RWPE1 (cell line): ENCODE measurements around the gene FCN1.

Source experiments
- CTCF ChIA-PET: fragments of 350-600 bp; sonication (Branson Sonifier 250); formaldehyde crosslinking; extraction: SDS; loops from one replicate; lab custom pipeline; 2021; lab: Yijun Ruan, JAX
- POLR2A ChIA-PET: fragments of 400-600 bp; formaldehyde crosslinking; extraction: SDS; loops from one replicate; lab custom pipeline; 2020; ENCODE audit warnings: antibody characterized with exemption; ENCODE audit not compliant: low non-redundant PET; lab: Yijun Ruan, JAX
- DNase-seq: peaks from one replicate; pipeline ENCODE4 v3.0.0; 2012; ENCODE audit warnings: low spot score
- H3K27ac ChIP-seq: fragments of 450-650 bp; 2 replicates; pipeline ENCODE4 v1.5.1; 2017
- TF ChIP-seq, protein P1 (sequence below): fragments of 450-650 bp; conservative IDR thresholded peaks from 2 replicates; pipeline ENCODE4 v1.5.1; 2017; ENCODE audit warnings: low read depth, mild to moderate bottlenecking

Gene FCN1

DNA sequence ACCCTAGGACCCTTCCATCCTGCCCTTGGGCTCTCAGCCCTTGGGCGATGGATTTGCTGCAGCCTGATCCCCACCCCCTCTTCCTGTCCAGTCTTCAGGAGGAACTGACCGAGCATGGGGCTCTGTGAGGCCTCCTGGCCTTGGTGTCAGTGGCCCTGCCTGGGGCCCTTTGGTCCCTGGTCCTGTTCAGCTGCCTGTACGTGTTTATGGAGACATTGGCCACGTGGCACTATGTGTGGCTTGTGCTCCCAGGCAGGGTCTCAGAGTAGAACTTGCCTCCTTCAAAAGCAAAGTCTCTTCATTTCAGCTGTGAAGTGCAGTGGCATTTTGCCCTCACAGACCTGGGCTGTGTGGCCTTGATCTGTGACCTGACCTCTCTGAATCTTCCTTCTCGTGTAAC, 26.0 kb downstream of the FCN1 start:
- TF ChIP-seq, protein P1, sequence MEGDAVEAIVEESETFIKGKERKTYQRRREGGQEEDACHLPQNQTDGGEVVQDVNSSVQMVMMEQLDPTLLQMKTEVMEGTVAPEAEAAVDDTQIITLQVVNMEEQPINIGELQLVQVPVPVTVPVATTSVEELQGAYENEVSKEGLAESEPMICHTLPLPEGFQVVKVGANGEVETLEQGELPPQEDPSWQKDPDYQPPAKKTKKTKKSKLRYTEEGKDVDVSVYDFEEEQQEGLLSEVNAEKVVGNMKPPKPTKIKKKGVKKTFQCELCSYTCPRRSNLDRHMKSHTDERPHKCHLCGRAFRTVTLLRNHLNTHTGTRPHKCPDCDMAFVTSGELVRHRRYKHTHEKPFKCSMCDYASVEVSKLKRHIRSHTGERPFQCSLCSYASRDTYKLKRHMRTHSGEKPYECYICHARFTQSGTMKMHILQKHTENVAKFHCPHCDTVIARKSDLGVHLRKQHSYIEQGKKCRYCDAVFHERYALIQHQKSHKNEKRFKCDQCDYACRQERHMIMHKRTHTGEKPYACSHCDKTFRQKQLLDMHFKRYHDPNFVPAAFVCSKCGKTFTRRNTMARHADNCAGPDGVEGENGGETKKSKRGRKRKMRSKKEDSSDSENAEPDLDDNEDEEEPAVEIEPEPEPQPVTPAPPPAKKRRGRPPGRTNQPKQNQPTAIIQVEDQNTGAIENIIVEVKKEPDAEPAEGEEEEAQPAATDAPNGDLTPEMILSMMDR, result no peak
- POLR2A ChIA-PET, result no interaction called here
- H3K27ac ChIP-seq, result no peak overlapping the region
- CTCF ChIA-PET, result interaction anchor here (0.6 kb wide), 1 partner anchor 312 kb away, joined by 4 read pairs; no protein-coding TSS in a partner anchor
- no peak for DNase-seq

DNA sequence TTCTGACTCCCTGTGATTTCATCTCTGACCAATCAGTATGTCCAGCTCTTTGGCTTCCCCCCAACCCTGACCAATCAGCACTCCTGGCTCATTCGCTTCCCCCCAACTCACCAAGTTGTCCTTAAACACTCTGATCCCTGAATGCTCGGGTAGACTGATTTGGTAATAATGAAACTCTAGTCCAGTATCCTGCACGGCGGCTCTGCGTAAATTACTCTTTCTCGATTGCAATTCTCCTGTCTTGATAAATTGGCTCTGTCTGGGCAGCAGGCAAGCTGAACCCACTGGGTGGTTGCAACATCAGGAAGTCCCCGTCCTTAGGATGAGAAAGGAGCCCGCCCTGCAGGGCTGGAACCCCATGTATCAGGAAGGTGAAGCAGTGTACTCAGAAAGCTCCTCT, 26.7 kb downstream of the FCN1 start:
- CTCF ChIA-PET, result interaction anchor here (0.6 kb wide), 2 partner anchors 66 to 312 kb away, joined by 4 read pairs; no protein-coding TSS in a partner anchor
- no peak overlapping the region for H3K27ac ChIP-seq
- TF ChIP-seq, protein P1, result no peak
- peak; percentile 49 for DNase-seq
- POLR2A ChIA-PET, result no interaction called here

DNA sequence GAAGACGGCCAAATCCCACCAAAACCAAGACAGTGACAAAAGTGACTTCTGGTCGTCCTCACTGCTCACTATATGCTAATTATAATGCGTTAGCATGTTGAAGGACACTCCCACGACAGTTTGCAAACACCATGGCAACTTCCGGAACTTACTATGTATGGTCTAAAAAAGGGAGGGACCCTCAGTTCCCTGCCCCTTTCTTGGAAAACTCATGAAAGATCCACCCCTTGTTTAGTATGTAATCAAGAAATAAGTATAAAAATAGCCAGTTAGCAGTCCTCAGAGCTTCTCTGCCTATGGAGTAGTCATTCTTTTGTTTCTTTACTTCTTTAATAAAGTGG, 27.6 kb downstream of the FCN1 start:
- no peak for DNase-seq
- POLR2A ChIA-PET, result no interaction called here
- H3K27ac ChIP-seq, result no peak overlapping the region
- TF ChIP-seq, protein P1, result no peak
- CTCF ChIA-PET, result no interaction called here

DNA sequence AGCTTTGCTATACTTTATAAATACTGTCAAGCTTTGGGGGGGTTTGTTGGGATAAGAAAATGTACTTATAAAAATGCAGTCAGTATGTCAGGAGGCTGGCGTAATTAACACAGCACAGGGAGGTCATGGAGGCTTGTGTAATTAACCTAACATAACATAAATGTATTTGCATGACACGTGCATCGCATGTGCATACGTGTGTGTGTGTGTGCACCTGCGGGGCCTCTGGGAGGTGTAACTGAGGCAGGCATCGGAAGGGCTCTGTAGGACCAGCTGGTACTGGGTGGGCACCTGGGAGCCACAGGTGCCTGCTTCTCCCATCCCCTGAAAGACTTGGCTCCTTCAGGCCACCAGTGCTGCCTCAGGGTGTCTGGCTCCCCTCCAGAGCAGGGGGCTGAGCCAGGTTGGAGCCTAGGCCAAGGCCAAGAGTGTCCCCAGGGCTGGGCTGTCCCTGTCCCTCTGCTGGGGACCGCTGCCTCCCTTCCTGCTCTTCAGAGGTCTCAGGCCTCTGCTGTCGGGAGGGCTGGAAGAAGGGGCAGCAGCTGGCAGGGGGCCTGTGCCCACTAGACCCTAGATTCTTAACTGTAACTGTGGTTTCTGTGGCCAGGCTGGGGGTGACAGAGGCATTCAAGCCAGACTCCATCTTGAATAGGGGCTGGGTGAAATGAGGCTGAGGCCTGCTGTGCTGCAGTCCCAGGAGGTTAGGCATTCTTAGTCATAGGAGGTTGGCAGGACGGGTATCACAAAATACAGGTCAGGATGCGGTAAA, 28.1 kb downstream of the FCN1 start:
- no peak overlapping the region for H3K27ac ChIP-seq
- ChIA-PET CTCF (interaction anchor here (0.6 to 0.7 kb wide), 3 partner anchors 13 to 528 kb away, joined by 3 to 4 read pairs (median 3); no protein-coding TSS in a partner anchor), POLR2A (no interaction called here)
- DNase-seq, result no peak
- TF ChIP-seq, protein P1, result no peak

DNA sequence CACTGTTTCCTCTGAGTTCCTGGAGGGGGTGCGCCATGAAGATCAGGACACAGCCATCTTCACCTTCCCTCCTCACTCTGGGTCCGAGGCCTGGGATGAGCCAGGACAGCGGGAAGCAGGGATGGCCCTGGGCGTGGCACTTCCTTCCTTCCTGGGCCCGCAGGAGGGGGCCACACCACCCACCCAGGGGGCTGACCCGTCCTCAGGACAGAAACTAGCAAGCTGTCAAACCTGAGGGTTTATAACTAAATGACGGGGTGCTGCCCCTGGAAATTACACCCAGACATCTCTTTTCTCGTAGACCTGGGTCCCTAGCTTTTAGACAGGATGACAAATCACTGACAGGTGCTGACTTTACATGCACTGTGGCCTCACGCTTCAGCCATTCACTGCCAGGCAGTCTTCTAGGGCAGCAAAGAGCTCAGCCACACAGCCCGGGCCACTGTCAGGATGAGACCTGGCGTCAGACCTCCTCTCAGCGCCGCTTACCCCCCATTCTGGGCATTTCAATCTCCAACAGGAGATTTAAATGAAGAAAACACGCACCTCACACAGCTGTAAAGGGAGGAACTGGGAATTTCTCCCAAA, 29.0 kb downstream of the FCN1 start:
- POLR2A ChIA-PET, result no interaction called here
- CTCF ChIA-PET, result interaction anchor here (0.7 kb wide), 2 partner anchors 12 to 25 kb away, joined by 3 read pairs; no protein-coding TSS in a partner anchor

More for the DNA sequence above, 29.0 kb downstream of the FCN1 start:
- no peak overlapping the region for H3K27ac ChIP-seq
- TF ChIP-seq, protein P1, result no peak
- no peak for DNase-seq
